ENCODE results near the gene CHN1.

Gene CHN1

GRCh38 chr2:175004730-175004979, 526 bp downstream of the CHN1 start:
- no CpG with 5 or more reads among the region's 32 CpGs for WGBS (ENCODE audit: extremely low coverage, insufficient coverage, insufficient read length)
- no peaks in the 10 kb centered on the region for H3K27me3 ChIP-seq (ENCODE audit: insufficient read depth, low read length)
- peak overlapping the region; percentile 80 for H2BK5ac ChIP-seq (ENCODE audit: low read depth, low read length, poor library complexity)
- H2BK120ac ChIP-seq (ENCODE audit: insufficient read depth, low read length, poor library complexity), result peak overlapping the region; percentile 90
- H3K4ac ChIP-seq (ENCODE audit: low read depth, low read length), result peak overlapping the region; percentile 72
- H4K8ac ChIP-seq (ENCODE audit: low read depth, low read length), result peak overlapping the region; percentile 80
- H3K18ac ChIP-seq (ENCODE audit: low read length), result peak overlapping the region; percentile 93
- peak overlapping the region; percentile 88 for H2AFZ ChIP-seq (ENCODE audit: insufficient read depth, low read length, poor library complexity)
- H3K4me1 ChIP-seq (ENCODE audit: control insufficient read depth in 1 of 2, insufficient read depth in 2 of 2, low read length in 2 of 2), result no peaks in the 10 kb centered on the region
- H3K27ac ChIP-seq (ENCODE audit: low read depth, low read length), result peak overlapping the region; percentile 91
- peaks cover 8% of the 10 kb centered on the region for H3K79me1 ChIP-seq (ENCODE audit: low read length)
- H4K12ac ChIP-seq (ENCODE audit: low read depth, low read length), result peak overlapping the region; percentile 74
- peaks cover 7% of the 10 kb centered on the region for H3K79me2 ChIP-seq (ENCODE audit: control insufficient read depth, insufficient read depth, low read length, poor library complexity)
- peak overlapping the region; percentile 38 for H2BK12ac ChIP-seq (ENCODE audit: low read length)
- H3K14ac ChIP-seq (ENCODE audit: low read length), result peak overlapping the region; percentile 88
- H2AK5ac ChIP-seq (ENCODE audit: low read length), result no peak overlapping the region
- peak in 1 of 2 donors; percentile 18 for DNase-seq
- peak overlapping the region; percentile 92 for H4K91ac ChIP-seq (ENCODE audit: low read depth, low read length)
- H3K4me3 ChIP-seq (ENCODE audit: low read depth, low read length), result peak overlapping the region; percentile 86
- H3K23ac ChIP-seq (ENCODE audit: low read length), result no peak overlapping the region
- H3K4me2 ChIP-seq (ENCODE audit: low read length), result peak overlapping the region; percentile 80
- H3K36me3 ChIP-seq (ENCODE audit: control insufficient read depth in 1 of 2, insufficient read depth in 2 of 2, low read length in 2 of 2), result no peaks in the 10 kb centered on the region
- H3K9me3 ChIP-seq (ENCODE audit: insufficient read depth, low read depth, low read length), result no peaks in the 10 kb centered on the region
- H3K9ac ChIP-seq (ENCODE audit: low read length), result peak overlapping the region; percentile 64

DNA sequence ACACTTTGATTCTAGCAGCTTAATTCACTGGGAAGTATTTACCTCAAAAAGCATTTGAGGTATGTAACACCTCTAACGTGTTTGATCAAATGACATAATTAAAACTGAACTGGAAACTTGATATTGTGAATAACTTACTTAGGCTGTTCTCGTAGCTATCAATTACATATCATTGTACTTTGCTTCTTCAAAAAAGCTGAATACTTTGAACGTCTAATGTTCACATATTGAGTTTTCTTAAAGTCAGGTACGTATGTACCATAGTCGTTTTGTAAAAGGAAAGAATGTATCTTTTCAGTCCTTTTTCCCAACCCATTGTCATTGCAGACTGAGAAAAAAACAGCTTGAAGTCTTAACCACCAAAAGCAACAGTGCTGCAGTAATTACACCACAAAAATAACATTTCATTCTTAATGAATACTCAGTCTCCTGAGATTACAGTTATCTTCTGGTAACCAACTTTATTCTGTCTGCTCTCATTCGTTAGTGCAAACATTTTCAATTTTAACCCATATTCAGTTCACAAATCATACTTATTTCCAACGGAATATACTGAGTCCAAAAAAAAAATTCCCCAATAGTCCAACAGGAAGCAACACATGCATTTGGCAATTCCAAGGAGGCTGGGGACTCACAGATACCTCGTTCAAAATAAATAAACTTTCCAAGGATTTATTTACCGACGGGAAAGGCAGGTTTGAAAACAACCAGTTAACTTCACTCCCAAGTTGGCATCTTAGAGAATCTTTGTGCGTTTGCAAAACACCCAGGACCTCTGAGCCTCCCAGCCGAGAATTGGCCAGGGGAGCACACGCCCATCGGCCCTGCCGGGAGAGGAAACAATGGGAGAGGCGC, 1.1 kb downstream of the CHN1 start:
- no CpG with 5 or more reads among the region's 16 CpGs for WGBS (ENCODE audit: extremely low coverage, insufficient coverage, insufficient read length)
- Histone ChIP-seq H3K14ac (ENCODE audit: low read length) (peak overlapping the region; percentile 30), H4K8ac (ENCODE audit: low read depth, low read length) (peak overlapping the region; percentile 45), H3K4me2 (ENCODE audit: low read length) (peak overlapping the region; percentile 80), H3K9me3 (ENCODE audit: insufficient read depth, low read depth, low read length) (no peaks in the 10 kb centered on the region), H2AK5ac (ENCODE audit: low read length) (no peak overlapping the region), H3K23ac (ENCODE audit: low read length) (no peak overlapping the region), H3K27me3 (ENCODE audit: insufficient read depth, low read length) (no peaks in the 10 kb centered on the region), H2AFZ (ENCODE audit: insufficient read depth, low read length, poor library complexity) (peak overlapping the region; percentile 63), H3K4me1 (ENCODE audit: control insufficient read depth in 1 of 2, insufficient read depth in 2 of 2, low read length in 2 of 2) (no peaks in the 10 kb centered on the region), H3K79me1 (ENCODE audit: low read length) (peaks cover 8% of the 10 kb centered on the region), H3K4me3 (ENCODE audit: low read depth, low read length) (peak overlapping the region; percentile 86), H3K79me2 (ENCODE audit: control insufficient read depth, insufficient read depth, low read length, poor library complexity) (peaks cover 7% of the 10 kb centered on the region), H2BK5ac (ENCODE audit: low read depth, low read length, poor library complexity) (peak overlapping the region; percentile 55), H4K12ac (ENCODE audit: low read depth, low read length) (peak overlapping the region; percentile 89), H2BK120ac (ENCODE audit: insufficient read depth, low read length, poor library complexity) (no peak overlapping the region), H3K4ac (ENCODE audit: low read depth, low read length) (no peak overlapping the region), H3K36me3 (ENCODE audit: control insufficient read depth in 1 of 2, insufficient read depth in 2 of 2, low read length in 2 of 2) (no peaks in the 10 kb centered on the region), H3K9ac (ENCODE audit: low read length) (no peak overlapping the region), H2BK12ac (ENCODE audit: low read length) (peak overlapping the region; percentile 39), H3K18ac (ENCODE audit: low read length) (no peak overlapping the region), H4K91ac (ENCODE audit: low read depth, low read length) (no peak overlapping the region), H3K27ac (ENCODE audit: low read depth, low read length) (no peak overlapping the region)
- peak in 1 of 2 donors; percentile 16 for DNase-seq

DNA sequence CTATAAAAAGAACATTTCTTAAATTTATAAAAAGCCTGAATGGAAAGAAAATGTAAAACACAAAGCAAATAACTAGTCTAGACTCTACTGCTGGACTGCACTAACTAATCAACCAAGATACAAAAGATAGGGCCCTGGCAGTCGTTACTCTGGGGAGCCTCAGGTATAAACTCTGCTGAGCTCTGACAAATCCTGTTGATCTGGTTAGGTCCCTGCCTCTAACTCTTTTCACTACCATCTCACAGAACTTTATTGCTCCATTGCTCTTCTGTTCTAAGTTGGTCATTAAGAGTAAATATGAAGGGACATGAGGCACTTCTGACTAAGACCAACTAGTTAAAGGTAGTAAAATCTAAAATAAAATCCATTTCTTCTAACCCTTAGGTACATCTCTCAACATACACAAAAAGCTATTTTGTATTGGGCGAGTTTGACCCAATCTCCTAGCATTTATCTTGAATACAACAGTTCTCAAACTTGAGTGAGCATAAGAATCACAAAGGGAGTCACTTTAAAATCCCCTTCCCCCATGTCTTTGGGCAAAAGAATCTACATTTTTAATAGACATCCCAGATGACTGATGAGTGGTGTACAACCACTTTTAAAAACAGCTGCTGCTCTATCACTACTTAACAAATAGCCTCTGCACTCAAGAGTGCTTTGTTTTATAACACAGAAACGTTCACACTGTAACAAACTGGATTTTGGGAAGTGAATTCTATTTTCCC, 2.5 kb downstream of the CHN1 start:
- Histone ChIP-seq H3K23ac (ENCODE audit: low read length) (no peak overlapping the region), H2BK120ac (ENCODE audit: insufficient read depth, low read length, poor library complexity) (no peak overlapping the region), H2AK5ac (ENCODE audit: low read length) (no peak overlapping the region), H3K79me1 (ENCODE audit: low read length) (peaks cover 8% of the 10 kb centered on the region), H3K27me3 (ENCODE audit: insufficient read depth, low read length) (no peaks in the 10 kb centered on the region), H3K14ac (ENCODE audit: low read length) (no peak overlapping the region), H2BK5ac (ENCODE audit: low read depth, low read length, poor library complexity) (no peak overlapping the region), H2BK12ac (ENCODE audit: low read length) (no peak overlapping the region), H3K4ac (ENCODE audit: low read depth, low read length) (no peak overlapping the region), H4K12ac (ENCODE audit: low read depth, low read length) (no peak overlapping the region), H3K4me2 (ENCODE audit: low read length) (no peak overlapping the region), H3K27ac (ENCODE audit: low read depth, low read length) (peak overlapping the region; percentile 20), H3K9ac (ENCODE audit: low read length) (no peak overlapping the region), H3K4me1 (ENCODE audit: control insufficient read depth in 1 of 2, insufficient read depth in 2 of 2, low read length in 2 of 2) (peaks cover 0 to 2% of the 10 kb centered on the region in 2 experiments), H4K8ac (ENCODE audit: low read depth, low read length) (no peak overlapping the region), H4K91ac (ENCODE audit: low read depth, low read length) (no peak overlapping the region), H3K18ac (ENCODE audit: low read length) (no peak overlapping the region), H3K9me3 (ENCODE audit: insufficient read depth, low read depth, low read length) (no peaks in the 10 kb centered on the region), H2AFZ (ENCODE audit: insufficient read depth, low read length, poor library complexity) (no peak overlapping the region), H3K79me2 (ENCODE audit: control insufficient read depth, insufficient read depth, low read length, poor library complexity) (peaks cover 7% of the 10 kb centered on the region), H3K36me3 (ENCODE audit: control insufficient read depth in 1 of 2, insufficient read depth in 2 of 2, low read length in 2 of 2) (no peaks in the 10 kb centered on the region), H3K4me3 (ENCODE audit: low read depth, low read length) (no peak overlapping the region)
- DNase-seq, result no peak
- WGBS (ENCODE audit: extremely low coverage, insufficient coverage, insufficient read length), result no CpG with 5 or more reads among the region's 3 CpGs

GRCh38 chr2:175001566-175001965, 3.6 kb downstream of the CHN1 start:
- H2AK5ac ChIP-seq (ENCODE audit: low read length), result no peak overlapping the region
- H3K27me3 ChIP-seq (ENCODE audit: insufficient read depth, low read length), result no peaks in the 10 kb centered on the region
- H2BK5ac ChIP-seq (ENCODE audit: low read depth, low read length, poor library complexity), result no peak overlapping the region
- no peak overlapping the region for H4K91ac ChIP-seq (ENCODE audit: low read depth, low read length)
- WGBS (ENCODE audit: extremely low coverage, insufficient coverage, insufficient read length), result no CpG with 5 or more reads among the region's 4 CpGs
- H3K36me3 ChIP-seq (ENCODE audit: control insufficient read depth in 1 of 2, insufficient read depth in 2 of 2, low read length in 2 of 2), result no peaks in the 10 kb centered on the region
- no peak overlapping the region for H3K9ac ChIP-seq (ENCODE audit: low read length)
- no peak overlapping the region for H3K27ac ChIP-seq (ENCODE audit: low read depth, low read length)
- no peak overlapping the region for H3K4ac ChIP-seq (ENCODE audit: low read depth, low read length)
- no peak overlapping the region for H3K18ac ChIP-seq (ENCODE audit: low read length)
- no peak overlapping the region for H2BK120ac ChIP-seq (ENCODE audit: insufficient read depth, low read length, poor library complexity)
- peaks cover 7% of the 10 kb centered on the region for H3K79me2 ChIP-seq (ENCODE audit: control insufficient read depth, insufficient read depth, low read length, poor library complexity)
- DNase-seq, result no peak
- peaks cover 0 to 2% of the 10 kb centered on the region in 2 experiments for H3K4me1 ChIP-seq (ENCODE audit: control insufficient read depth in 1 of 2, insufficient read depth in 2 of 2, low read length in 2 of 2)
- H3K4me2 ChIP-seq (ENCODE audit: low read length), result no peak overlapping the region
- no peak overlapping the region for H2AFZ ChIP-seq (ENCODE audit: insufficient read depth, low read length, poor library complexity)
- H3K9me3 ChIP-seq (ENCODE audit: insufficient read depth, low read depth, low read length), result no peaks in the 10 kb centered on the region
- H4K12ac ChIP-seq (ENCODE audit: low read depth, low read length), result no peak overlapping the region
- H3K79me1 ChIP-seq (ENCODE audit: low read length), result peaks cover 8% of the 10 kb centered on the region
- H2BK12ac ChIP-seq (ENCODE audit: low read length), result no peak overlapping the region
- H3K23ac ChIP-seq (ENCODE audit: low read length), result no peak overlapping the region
- no peak overlapping the region for H4K8ac ChIP-seq (ENCODE audit: low read depth, low read length)
- H3K14ac ChIP-seq (ENCODE audit: low read length), result no peak overlapping the region
- H3K4me3 ChIP-seq (ENCODE audit: low read depth, low read length), result no peak overlapping the region
